Measurements from ENCODE around the gene SOSTDC1. TPM values are rescaled to one million over a fixed set of nuclear protein-coding genes. Genes with fewer than 3 reads are reported as not detected.

SOSTDC1 gene
- polyA plus RNA-seq, 1 donor, result 11.0 TPM

GRCh38 chr7:16421333-16422102 is 44.0 kb downstream of the SOSTDC1 start, which contains the start of gene CRPPA:
CRPPA (minus strand) TSS chr7:16421538; CDS start chr7:16421322, 216 bp downstream.
- Histone ChIP-seq H3K27ac (ENCODE audit: low read length) (peak within 1 kb of the TSS; percentile 99), H3K9me3 (ENCODE audit: control insufficient read depth, low read depth, low read length) (no peaks in the 10 kb centered on the region), H3K27me3 (ENCODE audit: control insufficient read depth, insufficient read depth, low read length) (no peaks in the 10 kb centered on the region), H3K36me3 (ENCODE audit: control insufficient read depth, insufficient read depth, low read length) (no peaks in the 10 kb centered on the region), H3K4me1 (ENCODE audit: control insufficient read depth, insufficient read depth, low read length) (peaks cover 20% of the 10 kb centered on the region), H3K4me3 (ENCODE audit: low read length) (peak within 1 kb of the TSS; percentile 72)
- peak; percentile 68 to 83 for DNase-seq
- WGBS (ENCODE audit: insufficient coverage, low lambda C conversion rate), result 60% methylated on average over 1 of the region's 50 CpGs

GRCh38 chr7:16420649-16421332 is 44.7 kb downstream of the SOSTDC1 start:
- peak overlapping the region; percentile 99 for H3K27ac ChIP-seq (ENCODE audit: low read length)
- no CpG with 5 or more reads among the region's 56 CpGs for WGBS (ENCODE audit: insufficient coverage, low lambda C conversion rate)
- H3K9me3 ChIP-seq (ENCODE audit: control insufficient read depth, low read depth, low read length), result no peaks in the 10 kb centered on the region
- DNase-seq, result peak; percentile 91 to 92
- peaks cover 20% of the 10 kb centered on the region for H3K4me1 ChIP-seq (ENCODE audit: control insufficient read depth, insufficient read depth, low read length)
- H3K36me3 ChIP-seq (ENCODE audit: control insufficient read depth, insufficient read depth, low read length), result no peaks in the 10 kb centered on the region
- H3K4me3 ChIP-seq (ENCODE audit: low read length), result peak overlapping the region; percentile 72
- H3K27me3 ChIP-seq (ENCODE audit: control insufficient read depth, insufficient read depth, low read length), result no peaks in the 10 kb centered on the region

GRCh38 chr7:16420329-16420648 is 45.2 kb downstream of the SOSTDC1 start:
- WGBS (ENCODE audit: insufficient coverage, low lambda C conversion rate), result 0% methylated on average over 1 of the region's 3 CpGs
- Histone ChIP-seq H3K4me3 (ENCODE audit: low read length) (peak overlapping the region; percentile 72), H3K27me3 (ENCODE audit: control insufficient read depth, insufficient read depth, low read length) (no peaks in the 10 kb centered on the region), H3K27ac (ENCODE audit: low read length) (peak overlapping the region; percentile 99), H3K9me3 (ENCODE audit: control insufficient read depth, low read depth, low read length) (no peaks in the 10 kb centered on the region), H3K4me1 (ENCODE audit: control insufficient read depth, insufficient read depth, low read length) (peaks cover 20% of the 10 kb centered on the region), H3K36me3 (ENCODE audit: control insufficient read depth, insufficient read depth, low read length) (no peaks in the 10 kb centered on the region)
- no peak for DNase-seq

- peak in 1 of 2 donors; percentile 14 for DNase-seq
- Histone ChIP-seq H3K27ac (ENCODE audit: low read length) (peak overlapping the region; percentile 99), H3K4me3 (ENCODE audit: low read length) (peak overlapping the region; percentile 72), H3K4me1 (ENCODE audit: control insufficient read depth, insufficient read depth, low read length) (peaks cover 20% of the 10 kb centered on the region), H3K36me3 (ENCODE audit: control insufficient read depth, insufficient read depth, low read length) (no peaks in the 10 kb centered on the region), H3K9me3 (ENCODE audit: control insufficient read depth, low read depth, low read length) (no peaks in the 10 kb centered on the region), H3K27me3 (ENCODE audit: control insufficient read depth, insufficient read depth, low read length) (no peaks in the 10 kb centered on the region)
- WGBS (ENCODE audit: insufficient coverage, low lambda C conversion rate), result no CpG with 5 or more reads among the region's 10 CpGs
Observed at GRCh38 chr7:16419859-16420258, 45.7 kb downstream of the SOSTDC1 start.

- no peak overlapping the region for H3K27ac ChIP-seq (ENCODE audit: low read length)
- H3K4me3 ChIP-seq (ENCODE audit: low read length), result no peak overlapping the region
- no peak for DNase-seq
- peaks cover 20% of the 10 kb centered on the region for H3K4me1 ChIP-seq (ENCODE audit: control insufficient read depth, insufficient read depth, low read length)
- no peaks in the 10 kb centered on the region for H3K36me3 ChIP-seq (ENCODE audit: control insufficient read depth, insufficient read depth, low read length)
- H3K27me3 ChIP-seq (ENCODE audit: control insufficient read depth, insufficient read depth, low read length), result no peaks in the 10 kb centered on the region
- H3K9me3 ChIP-seq (ENCODE audit: control insufficient read depth, low read depth, low read length), result no peaks in the 10 kb centered on the region
- no CpG with 5 or more reads among the region's 1 CpG for WGBS (ENCODE audit: insufficient coverage, low lambda C conversion rate)
Observed at GRCh38 chr7:16419126-16419525, 46.4 kb downstream of the SOSTDC1 start.

- DNase-seq, result no peak
- Histone ChIP-seq H3K36me3 (ENCODE audit: control insufficient read depth, insufficient read depth, low read length) (no peaks in the 10 kb centered on the region), H3K4me3 (ENCODE audit: low read length) (no peak overlapping the region), H3K27me3 (ENCODE audit: control insufficient read depth, insufficient read depth, low read length) (no peaks in the 10 kb centered on the region), H3K4me1 (ENCODE audit: control insufficient read depth, insufficient read depth, low read length) (peaks cover 18% of the 10 kb centered on the region), H3K27ac (ENCODE audit: low read length) (no peak overlapping the region), H3K9me3 (ENCODE audit: control insufficient read depth, low read depth, low read length) (no peaks in the 10 kb centered on the region)
- 29% methylated on average over 1 of the region's 1 CpG for WGBS (ENCODE audit: insufficient coverage, low lambda C conversion rate)
Observed at GRCh38 chr7:16417906-16418305, 47.6 kb downstream of the SOSTDC1 start.

GRCh38 chr7:16416289-16417282 is 49.0 kb downstream of the SOSTDC1 start:
- no peaks in the 10 kb centered on the region for H3K36me3 ChIP-seq (ENCODE audit: control insufficient read depth, insufficient read depth, low read length)
- no peaks in the 10 kb centered on the region for H3K9me3 ChIP-seq (ENCODE audit: control insufficient read depth, low read depth, low read length)
- no peaks in the 10 kb centered on the region for H3K27me3 ChIP-seq (ENCODE audit: control insufficient read depth, insufficient read depth, low read length)
- no peak overlapping the region for H3K27ac ChIP-seq (ENCODE audit: low read length)
- peaks cover 8% of the 10 kb centered on the region for H3K4me1 ChIP-seq (ENCODE audit: control insufficient read depth, insufficient read depth, low read length)
- no peak overlapping the region for H3K4me3 ChIP-seq (ENCODE audit: low read length)
- no peak for DNase-seq
- 80% methylated on average over 1 of the region's 7 CpGs for WGBS (ENCODE audit: insufficient coverage, low lambda C conversion rate)

- DNase-seq, result no peak
- Histone ChIP-seq H3K9me3 (ENCODE audit: control insufficient read depth, low read depth, low read length) (no peaks in the 10 kb centered on the region), H3K4me3 (ENCODE audit: low read length) (no peak overlapping the region), H3K27ac (ENCODE audit: low read length) (no peak overlapping the region), H3K27me3 (ENCODE audit: control insufficient read depth, insufficient read depth, low read length) (no peaks in the 10 kb centered on the region), H3K36me3 (ENCODE audit: control insufficient read depth, insufficient read depth, low read length) (no peaks in the 10 kb centered on the region), H3K4me1 (ENCODE audit: control insufficient read depth, insufficient read depth, low read length) (no peaks in the 10 kb centered on the region)
- 71% methylated on average over 3 of the region's 8 CpGs for WGBS (ENCODE audit: insufficient coverage, low lambda C conversion rate)
Observed at GRCh38 chr7:16412274-16413254, 53.0 kb downstream of the SOSTDC1 start.
